Measurements from ENCODE around the gene PPP2R3C. TPM values are rescaled to one million over a fixed set of nuclear protein-coding genes. Genes with fewer than 3 reads are reported as not detected.
"Not testable (repeated sequence)": the region's sequence is repeated elsewhere in the genome, so short reads cannot be mapped to it uniquely, and the experiment has no call there.

PPP2R3C gene
- total RNA-seq, 2 donors from 2014 or later: 4.3 to 20.0 TPM

- no peak overlapping the region for H3K4me3 ChIP-seq
- peak overlapping the region in 2 of 4 donors; percentile 27 to 57 for H3K27ac ChIP-seq
- peak in 1 of 4 donors; percentile 15 for DNase-seq
Measured at GRCh38 chr14:35155962-35156361, 34.2 kb upstream of the PPP2R3C start.

GRCh38 chr14:35154016-35154415, 32.2 kb upstream of the PPP2R3C start:
- Histone ChIP-seq H3K27me3 (no peaks in the 10 kb centered on the region), H3K9me3 (no peaks in the 10 kb centered on the region), H3K27ac (no peak overlapping the region), H3K4me1 (peaks cover 12% of the 10 kb centered on the region), H3K36me3 (replicated peaks in 1 of 2; ENCODE audit: insufficient read depth in 1 of 2, low read depth in 2 of 2) (no peaks in the 10 kb centered on the region), H3K4me3 (no peak overlapping the region)
- intact Hi-C loops (cut with DNase I): no loop called here
- DNase-seq: no peak
- TF ChIP-seq CTCF (IDR thresholded peaks at IDR 0.05): no peak
- TF ChIP-seq POLR2A (IDR thresholded peaks at IDR 0.05): no peak
- no peak for ATAC-seq
- 61 to 63% methylated on average over 2 of the region's 2 CpGs for WGBS, 2 donors

More at GRCh38 chr14:35155962-35156361, 34.2 kb upstream of the PPP2R3C start:
- 19 to 36% methylated on average over 1 of the region's 1 CpG for WGBS, 2 donors
- no peak for TF ChIP-seq POLR2A (IDR thresholded peaks at IDR 0.05)
- no peak for TF ChIP-seq CTCF (IDR thresholded peaks at IDR 0.05)
- intact Hi-C loops (cut with DNase I): no loop called here
- Histone ChIP-seq H3K4me1 (peaks cover 25% of the 10 kb centered on the region), H3K9me3 (no peaks in the 10 kb centered on the region), H3K36me3 (replicated peaks in 1 of 2; ENCODE audit: insufficient read depth in 1 of 2, low read depth in 2 of 2) (no peaks in the 10 kb centered on the region), H3K27me3 (no peaks in the 10 kb centered on the region)
- ATAC-seq: peak; percentile 59

GRCh38 chr14:35152531-35152930, 30.7 kb upstream of the PPP2R3C start:
- H3K36me3 ChIP-seq (replicated peaks in 1 of 2; ENCODE audit: insufficient read depth in 1 of 2, low read depth in 2 of 2); H3K27ac ChIP-seq; DNase-seq; ATAC-seq; H3K27me3 ChIP-seq; H3K4me3 ChIP-seq; H3K9me3 ChIP-seq; intact Hi-C loops (cut with DNase I): not testable (repeated sequence)
- 98% methylated on average over 31 of the region's 35 CpGs; no CpG with 5 or more reads in 1 of the 2 donors for WGBS, 2 donors
- peaks cover 10% of the 10 kb centered on the region for H3K4me1 ChIP-seq

- no peaks in the 10 kb centered on the region for H3K27me3 ChIP-seq
- ATAC-seq: no peak
- DNase-seq: no peak
- H3K9me3 ChIP-seq: no peaks in the 10 kb centered on the region
- H3K4me3 ChIP-seq: no peak overlapping the region
- WGBS, 2 donors: 98 to 99% methylated on average over 4 of the region's 4 CpGs
- intact Hi-C loops (cut with DNase I): no loop called here
- TF ChIP-seq POLR2A (IDR thresholded peaks at IDR 0.05): no peak
- TF ChIP-seq CTCF (IDR thresholded peaks at IDR 0.05): no peak
- no peaks in the 10 kb centered on the region for H3K4me1 ChIP-seq
- H3K27ac ChIP-seq: no peak overlapping the region
- no peaks in the 10 kb centered on the region for H3K36me3 ChIP-seq (replicated peaks in 1 of 2; ENCODE audit: insufficient read depth in 1 of 2, low read depth in 2 of 2)
Measured at GRCh38 chr14:35149239-35149638, 27.4 kb upstream of the PPP2R3C start.

- no peaks in the 10 kb centered on the region for H3K4me1 ChIP-seq
- WGBS, 2 donors: 74 to 76% methylated on average over 3 of the region's 3 CpGs
- intact Hi-C loops (cut with DNase I): no loop called here
- no peak for ATAC-seq
- no peaks in the 10 kb centered on the region for H3K27me3 ChIP-seq
- no peak overlapping the region for H3K27ac ChIP-seq
- DNase-seq: no peak
- H3K4me3 ChIP-seq: no peak overlapping the region
- H3K36me3 ChIP-seq (replicated peaks in 1 of 2; ENCODE audit: insufficient read depth in 1 of 2, low read depth in 2 of 2): no peaks in the 10 kb centered on the region
- no peaks in the 10 kb centered on the region for H3K9me3 ChIP-seq
- TF ChIP-seq CTCF (IDR thresholded peaks at IDR 0.05) (no peak), POLR2A (IDR thresholded peaks at IDR 0.05) (no peak)
Measured at GRCh38 chr14:35147711-35148110, 25.9 kb upstream of the PPP2R3C start.

Data from body of pancreas (tissue), 4 donors.